GM19397 (cell line): ENCODE data around the gene PVR.
"Not testable (repeated sequence)": the region's sequence is repeated elsewhere in the genome, so short reads cannot be mapped to it uniquely, and the experiment has no call there.

Source experiments
- ATAC-seq: cut with Tn5 transposase; IDR thresholded peaks from one replicate; pipeline ENCODE4 v1.9.1; 2021; ENCODE audit warnings: mild to moderate bottlenecking, moderate library complexity; ENCODE audit not compliant: unreplicated experiment

PVR gene

GRCh38 chr19:44698492-44699201 is 54.9 kb downstream of the PVR start, which contains the start of gene CEACAM16:
CEACAM16 (plus strand) TSS chr19:44699151; CDS start chr19:44701457, 2,306 bp downstream.
- ATAC-seq = no peak

GRCh38 chr19:44700547-44700946 is 56.8 kb downstream of the PVR start:
- no peak for ATAC-seq

- ATAC-seq = no peak
Measured at GRCh38 chr19:44701228-44701627, 57.5 kb downstream of the PVR start.

- ATAC-seq = no peak
Measured at GRCh38 chr19:44702551-44703176, 59.0 kb downstream of the PVR start.

GRCh38 chr19:44703336-44704078 is 59.8 kb downstream of the PVR start:
- no peak for ATAC-seq

GRCh38 chr19:44704982-44705381 is 61.3 kb downstream of the PVR start:
- no peak for ATAC-seq

GRCh38 chr19:44705502-44706010 is 61.8 kb downstream of the PVR start:
- no peak for ATAC-seq

GRCh38 chr19:44706506-44707236 is 63.0 kb downstream of the PVR start:
- ATAC-seq = no peak

GRCh38 chr19:44707794-44708193 is 64.1 kb downstream of the PVR start:
- ATAC-seq = no peak

- no peak for ATAC-seq
Measured at GRCh38 chr19:44708940-44709339, 65.2 kb downstream of the PVR start.

- not testable (repeated sequence) for ATAC-seq
Measured at GRCh38 chr19:44709434-44710266, 65.9 kb downstream of the PVR start.

GRCh38 chr19:44710483-44710882 is 66.8 kb downstream of the PVR start:
- ATAC-seq = no peak

- ATAC-seq = no peak
Measured at GRCh38 chr19:44712864-44713515, 69.3 kb downstream of the PVR start.
